GM23338 (cell line): ENCODE measurements around the gene FGGY. TPM values are rescaled to one million over a fixed set of nuclear protein-coding genes. Genes with fewer than 3 reads are reported as not detected.

Source experiments
- ATAC-seq: fragments of 200-7000 bp; cut with Tn5 transposase; 3 replicates; pipeline ENCODE4 v1.9.1; 2020
- DNase-seq: peaks from one replicate; pipeline ENCODE4 v3.0.0-alpha.2; 2015; ENCODE audit warnings: low spot score
- H2AFZ ChIP-seq: fragments of 200-600 bp; sonication (generic); 2 replicates; pipeline ENCODE4 v1.8.0; 2016; ENCODE audit warnings: antibody characterized with exemption, mild to moderate bottlenecking, moderate library complexity
- H3F3A ChIP-seq: fragments of 200-600 bp; sonication (generic); replicated peaks from 2 replicates; pipeline ENCODE4 v1.8.0; 2017; ENCODE audit warnings: antibody characterized with exemption, mixed run types, low read depth
- H3K27ac ChIP-seq: fragments of 200-600 bp; sonication (generic); 2 replicates; pipeline ENCODE4 v1.6.1; 2016; ENCODE audit warnings: low read depth
- H3K27me3 ChIP-seq: fragments of 200-600 bp; sonication (generic); 2 replicates; pipeline ENCODE4 v1.8.0; 2016; ENCODE audit warnings: mild to moderate bottlenecking, mixed run types, moderate library complexity; ENCODE audit not compliant: insufficient read depth
- H3K36me3 ChIP-seq: fragments of 200-600 bp; sonication (generic); 2 replicates; pipeline ENCODE4 v1.8.0; 2016; ENCODE audit warnings: mild to moderate bottlenecking; ENCODE audit not compliant: insufficient read depth
- H3K4me1 ChIP-seq: fragments of 200-600 bp; sonication (generic); 2 replicates; pipeline ENCODE4 v1.8.0; 2016; ENCODE audit warnings: mild to moderate bottlenecking, moderate library complexity; ENCODE audit not compliant: insufficient read depth
- H3K4me2 ChIP-seq: fragments of 200-600 bp; sonication (generic); 2 replicates; pipeline ENCODE4 v1.7.1; 2017; ENCODE audit warnings: mixed run types
- H3K4me3 ChIP-seq: fragments of 200-600 bp; sonication (generic); 2 replicates; pipeline ENCODE4 v1.6.1; 2016; ENCODE audit warnings: mixed run types
- H3K79me2 ChIP-seq: fragments of 200-600 bp; sonication (generic); replicated peaks from 2 replicates; pipeline ENCODE4 v1.8.0; 2017; ENCODE audit warnings: mild to moderate bottlenecking; ENCODE audit not compliant: insufficient read depth
- H3K9me2 ChIP-seq: fragments of 200-600 bp; sonication (generic); 2 replicates; pipeline ENCODE4 v1.8.0; 2017; ENCODE audit not compliant: insufficient read depth
- H4K20me1 ChIP-seq: fragments of 200-600 bp; sonication (generic); replicated peaks from 2 replicates; pipeline ENCODE4 v1.8.0; 2017; ENCODE audit warnings: mild to moderate bottlenecking; ENCODE audit not compliant: insufficient read depth
- H3K27ac Mint-ChIP-seq: 2 replicates; pipeline ENCODE4 v1.8.0; 2020; ENCODE audit warnings: inconsistent platforms, mild to moderate bottlenecking, moderate library complexity, mixed read lengths
- H3K27me3 Mint-ChIP-seq: 3 replicates; pipeline ENCODE4 v1.8.0; 2022; ENCODE audit warnings: low read depth, mild to moderate bottlenecking, moderate library complexity, mixed read lengths, inconsistent platforms; ENCODE audit not compliant: insufficient read depth, poor library complexity
- H3K36me3 Mint-ChIP-seq: 3 replicates; pipeline ENCODE4 v1.8.0; 2021; ENCODE audit warnings: low read depth, mild to moderate bottlenecking, inconsistent platforms, moderate library complexity, mixed read lengths
- H3K4me1 Mint-ChIP-seq: 3 replicates; pipeline ENCODE4 v1.8.0; 2020; ENCODE audit warnings: mild to moderate bottlenecking, inconsistent platforms, mixed read lengths
- H3K4me3 Mint-ChIP-seq: 3 replicates; pipeline ENCODE4 v1.8.0; 2021; ENCODE audit warnings: moderate library complexity, mild to moderate bottlenecking, inconsistent platforms, mixed read lengths
- H3K9me3 Mint-ChIP-seq: 3 replicates; pipeline ENCODE4 v1.8.0; 2020; ENCODE audit warnings: moderate library complexity, mild to moderate bottlenecking, inconsistent platforms, mixed read lengths
- CREB1 ChIP-seq: fragments of 250-450 bp; sonication (Bioruptor Pico); IDR thresholded peaks from 2 replicates; pipeline ENCODE4 v1.5.0; 2020; ENCODE audit warnings: low read depth, mild to moderate bottlenecking, moderate library complexity
- ETS1 ChIP-seq: IDR thresholded peaks from 2 replicates; pipeline ENCODE4 v1.6.1; 2016; ENCODE audit warnings: antibody characterized with exemption
- JUNB ChIP-seq: IDR thresholded peaks from one replicate; pipeline ENCODE4 v1.6.1; 2016; ENCODE audit warnings: antibody characterized with exemption; ENCODE audit not compliant: unreplicated experiment
- NANOG ChIP-seq: IDR thresholded peaks from 2 replicates; pipeline ENCODE4 v1.6.1; 2016; ENCODE audit warnings: antibody characterized with exemption, borderline replicate concordance
- REST ChIP-seq: IDR thresholded peaks from one replicate; pipeline ENCODE4 v1.6.1; 2018; ENCODE audit warnings: antibody characterized with exemption; ENCODE audit not compliant: unreplicated experiment
- STAT1 ChIP-seq: IDR thresholded peaks from one replicate; pipeline ENCODE4 v1.6.1; 2016; ENCODE audit warnings: antibody characterized with exemption; ENCODE audit not compliant: unreplicated experiment
- ZNF114 ChIP-seq: fragments of 250-450 bp; sonication (Bioruptor Pico); IDR thresholded peaks from 2 replicates; pipeline ENCODE4 v1.5.0; 2020; ENCODE audit warnings: mild to moderate bottlenecking, moderate library complexity
- ZNF462 ChIP-seq: fragments of 250-450 bp; sonication (Bioruptor Pico); IDR thresholded peaks from 2 replicates; pipeline ENCODE4 v1.5.0; 2020; ENCODE audit warnings: mild to moderate bottlenecking, moderate library complexity
- polyA plus RNA-seq: library from polyadenylated mRNA; unstranded; fragments of >200 nt; fragmentation: Nextera tagmentation; extraction: Ambion mirVana; gene quantifications from 2 replicates; pipeline ENCODE4 v1.2.1, GENCODE V29; 2016
- total RNA-seq: library from RNA; depleted of rRNA; stranded (reverse); fragments of >200 nt; shearing (Covaris generic); gene quantifications from 2 replicates; pipeline ENCODE4 v1.2.3, GENCODE V29; 2014

FGGY gene
- total and polyA plus RNA-seq, 2 experiments from 2014 or later: 10.9 to 21.4 TPM

- TF ChIP-seq ZNF462 (CRISPR knock-in tag) (no peak), NANOG (no peak), JUNB (no peak), STAT1 (no peak)
These were observed 4.3 kb upstream of the FGGY start (continued) for GRCh38 chr1:59292562-59292961.

- Histone ChIP-seq H3K9me2 (no peaks in the 10 kb centered on the region), H3K4me1 (peaks cover 18% of the 10 kb centered on the region), H3K4me3 (no peak overlapping the region), H3K27ac (no peak overlapping the region), H3K27me3 (0 out of 2 replicates have a peak, but pooled peaks cover 5% of the 10 kb centered on the region), H3K4me2 (no peak overlapping the region), H4K20me1 (no peaks in the 10 kb centered on the region), H3F3A (0 out of 2 replicates have a peak, but pooled peaks cover 8% of the 10 kb centered on the region), H3K36me3 (no peaks in the 10 kb centered on the region), H2AFZ (no peak overlapping the region), H3K79me2 (no peaks in the 10 kb centered on the region)
- no peak for TF ChIP-seq JUNB
- no peak for TF ChIP-seq ZNF114 (CRISPR knock-in tag)
- no peak for TF ChIP-seq ETS1
- no peak for TF ChIP-seq REST
- no peak for TF ChIP-seq CREB1 (CRISPR knock-in tag)
- Mint-ChIP-seq H3K4me3 (no peak overlapping the region), H3K36me3 (no peaks in the 10 kb centered on the region), H3K4me1 (peaks cover 17% of the 10 kb centered on the region), H3K27me3 (no peaks in the 10 kb centered on the region), H3K27ac (no peak overlapping the region), H3K9me3 (no peaks in the 10 kb centered on the region; the same call in 2 of the 3 replicates)
- no peak for ATAC-seq
- DNase-seq: no peak
These were observed 3.7 kb upstream of the FGGY start for GRCh38 chr1:59293206-59293605.
